CD4-positive, alpha-beta T cell (primary cell): ENCODE measurements around the gene TRIM72. TPM values are rescaled to one million over a fixed set of nuclear protein-coding genes. Genes with fewer than 3 reads are reported as not detected.

Experiments used
- ATAC-seq: fragments of 200-7000 bp; cut with Tn5 transposase; one replicate; pipeline ENCODE4 v1.10.0; 2022; ENCODE audit warnings: mild to moderate bottlenecking; ENCODE audit not compliant: poor library complexity
- CTCF ChIA-PET: fragments of 350-600 bp; sonication (Branson Sonifier 250); formaldehyde crosslinking; loops from one replicate; lab custom pipeline; 2021; ENCODE audit warnings: antibody characterized with exemption, inconsistent platforms; lab: Charles Lee
- POLR2A ChIA-PET: fragments of 350-600 bp; sonication (Branson Sonifier 250); formaldehyde crosslinking; loops from one replicate; lab custom pipeline; 2021; ENCODE audit warnings: antibody characterized with exemption, inconsistent platforms; lab: Charles Lee
- DNase-seq, 14 experiments: peaks; one replicate each; pipeline ENCODE4 v3.0.0-alpha.2; 2013 to 2020; ENCODE audit warnings: mixed read lengths in 2 of 14
- H3K27ac ChIP-seq, 2 donors: one replicate each; pipeline versions ENCODE4 v1.5.1 to v1.7.0; 2013; ENCODE audit warnings: low read length in 2 of 2, low read depth in 1 of 2, mild to moderate bottlenecking in 1 of 2
- H3K27me3 ChIP-seq, 2 experiments: 1 replicate in 1 of 2; 2 replicates in 1 of 2; pipeline versions ENCODE4 v1.6.1 to v1.7.0; 2013; ENCODE audit warnings: low read length in 2 of 2, control low read depth in 1 of 2, mild to moderate bottlenecking in 1 of 2, moderate library complexity in 1 of 2; ENCODE audit not compliant: insufficient read depth in 2 of 2, control insufficient read depth in 1 of 2
- H3K36me3 ChIP-seq: one replicate; pipeline ENCODE4 v1.6.1; 2013; ENCODE audit warnings: low read length, control low read depth; ENCODE audit not compliant: insufficient read depth
- H3K4me1 ChIP-seq: one replicate; pipeline ENCODE4 v1.6.1; 2013; ENCODE audit warnings: low read length, control low read depth; ENCODE audit not compliant: insufficient read depth
- H3K4me3 ChIP-seq: one replicate; pipeline ENCODE4 v1.5.1; 2013; ENCODE audit warnings: mild to moderate bottlenecking, low read length, moderate library complexity
- H3K9me3 ChIP-seq, 2 experiments: 1 replicate in 1 of 2; 2 replicates in 1 of 2; pipeline versions ENCODE4 v1.6.1 to v1.7.0; 2013; ENCODE audit warnings: low read length in 2 of 2, mild to moderate bottlenecking in 2 of 2, control low read depth in 1 of 2, moderate library complexity in 1 of 2; ENCODE audit not compliant: control insufficient read depth in 1 of 2, insufficient read depth in 1 of 2
- H3K27ac Mint-ChIP-seq: one replicate; pipeline ENCODE4 v1.8.0; 2020; ENCODE audit warnings: mixed read lengths
- H3K27me3 Mint-ChIP-seq: one replicate; pipeline ENCODE4 v1.8.0; 2021; ENCODE audit warnings: mixed read lengths
- H3K36me3 Mint-ChIP-seq: one replicate; pipeline ENCODE4 v1.8.0; 2021; ENCODE audit warnings: low read depth, mixed read lengths
- H3K4me1 Mint-ChIP-seq: one replicate; pipeline ENCODE4 v1.8.0; 2021; ENCODE audit warnings: low read depth, mixed read lengths
- H3K4me3 Mint-ChIP-seq: one replicate; pipeline ENCODE4 v1.8.0; 2020; ENCODE audit warnings: mild to moderate bottlenecking, mixed read lengths
- H3K9me3 Mint-ChIP-seq: one replicate; pipeline ENCODE4 v1.8.0; 2020; ENCODE audit warnings: mixed read lengths
- CTCF ChIP-seq: fragments of 200-600 bp; IDR thresholded peaks from one replicate; pipeline ENCODE4 v1.8.0; 2022; ENCODE audit warnings: antibody characterized with exemption, mild to moderate bottlenecking
- intact Hi-C, 2 experiments: fragments of 100-400 bp; cut with DNase I in 1 of 2; cut with micrococcal nuclease in 1 of 2; formaldehyde crosslinking; loops; one replicate each; pipeline versions ENCODE4 v1.15.1 to v1.9.0; 2023 to 2025; cut with DNase I, micrococcal nuclease
- total RNA-seq, 174 experiments: library from RNA in 2 of 174; stranded (reverse) in 2 of 174; gene quantifications; one replicate each; pipeline ENCODE4 v1.2.3 and lab custom pipeline; 2021 to 2026

The TRIM72 gene
- total RNA-seq, 2 experiments from 2014 or later = 0.17 TPM; not detected in 1

GRCh38 chr16:31216422-31217135 is 2.7 kb downstream of the TRIM72 start, which contains the start of gene PYDC1:
Gene PYDC1, minus strand, starts transcription at chr16:31217135. Its CDS starts 107 bp downstream, at chr16:31217028.
- intact Hi-C loops = no loop called here
- H3K9me3 ChIP-seq = peaks cover 0 to 17% of the 10 kb centered on the region in 2 experiments
- Mint-ChIP-seq H3K4me1 (peaks cover 16% of the 10 kb centered on the region), H3K36me3 (no peaks in the 10 kb centered on the region), H3K27me3 (peaks cover 60% of the 10 kb centered on the region), H3K27ac (no peak within 1 kb of the TSS), H3K4me3 (peak within 1 kb of the TSS; percentile 75), H3K9me3 (no peaks in the 10 kb centered on the region)
- no peak for TF ChIP-seq CTCF
- peak within 1 kb of the TSS; percentile 38 for H3K4me3 ChIP-seq
- H3K27ac ChIP-seq = no peak within 1 kb of the TSS
- no peaks in the 10 kb centered on the region for H3K36me3 ChIP-seq
- DNase-seq (peak in 2 of 14 experiments; percentile 16 to 40), ATAC-seq (no peak)
- ChIA-PET CTCF (interaction anchor here (0.5 to 1.2 kb wide), 2 partner anchors 60 to 74 kb away, joined by 3 read pairs; no protein-coding TSS in a partner anchor), POLR2A (interaction anchor here (0.6 to 3.3 kb wide), 4 partner anchors 14 to 403 kb away, joined by 4 to 24 read pairs (median 12); partner anchors contain the start of genes FUS and PYCARD)
- peaks cover 25% of the 10 kb centered on the region for H3K4me1 ChIP-seq
- peaks cover 40 to 49% of the 10 kb centered on the region in 2 experiments for H3K27me3 ChIP-seq

GRCh38 chr16:31217136-31217530 is 3.2 kb downstream of the TRIM72 start:
- POLR2A ChIA-PET = interaction anchor here (0.6 to 1.8 kb wide), 3 partner anchors 15 to 403 kb away, joined by 4 to 15 read pairs (median 8); partner anchors contain the start of genes FUS and PYCARD
- H3K9me3 Mint-ChIP-seq = no peaks in the 10 kb centered on the region
- no peak for TF ChIP-seq CTCF
- CTCF ChIA-PET = no interaction called here
- H3K27ac Mint-ChIP-seq = no peak overlapping the region
- H3K36me3 Mint-ChIP-seq = no peaks in the 10 kb centered on the region
- Histone ChIP-seq H3K27ac (no peak overlapping the region), H3K9me3 (peaks cover 0 to 17% of the 10 kb centered on the region in 2 experiments), H3K27me3 (peaks cover 40 to 49% of the 10 kb centered on the region in 2 experiments), H3K4me1 (peaks cover 25% of the 10 kb centered on the region), H3K4me3 (peak overlapping the region; percentile 38), H3K36me3 (no peaks in the 10 kb centered on the region)
- ATAC-seq (no peak), DNase-seq (no peak)
- no peak overlapping the region for H3K4me3 Mint-ChIP-seq
- H3K27me3 Mint-ChIP-seq = peaks cover 60% of the 10 kb centered on the region
- H3K4me1 Mint-ChIP-seq = peaks cover 16% of the 10 kb centered on the region
- intact Hi-C loops = no loop called here

- Mint-ChIP-seq H3K4me3 (no peak overlapping the region), H3K9me3 (no peaks in the 10 kb centered on the region), H3K27ac (no peak overlapping the region), H3K4me1 (peaks cover 16% of the 10 kb centered on the region), H3K27me3 (peaks cover 49% of the 10 kb centered on the region), H3K36me3 (no peaks in the 10 kb centered on the region)
- H3K27me3 ChIP-seq = peaks cover 38 to 47% of the 10 kb centered on the region in 2 experiments
- H3K9me3 ChIP-seq = peaks cover 0 to 17% of the 10 kb centered on the region in 2 experiments
- no peak overlapping the region for H3K27ac ChIP-seq
- intact Hi-C loops = no loop called here
- ATAC-seq (no peak), DNase-seq (peak in 1 of 14 experiments; percentile 8)
- H3K4me3 ChIP-seq = no peak overlapping the region
- ChIA-PET CTCF (no interaction called here), POLR2A (no interaction called here)
- TF ChIP-seq CTCF = no peak
- peaks cover 25% of the 10 kb centered on the region for H3K4me1 ChIP-seq
- no peaks in the 10 kb centered on the region for H3K36me3 ChIP-seq
Observed at GRCh38 chr16:31219154-31219741, 5.3 kb downstream of the TRIM72 start.
